H1 (cell line): ENCODE results near the gene INSYN1. TPM values are rescaled to one million over a fixed set of nuclear protein-coding genes. Genes with fewer than 3 reads are reported as not detected.

Experiments
- CTCF ChIA-PET: fragments of 300-600 bp; sonication (Branson Sonifier 250); formaldehyde crosslinking; loops from one replicate; lab custom pipeline; 2021; ENCODE audit not compliant: partially characterized antibody; lab: Charles Lee
- POLR2A ChIA-PET: fragments of 300-600 bp; sonication (Branson Sonifier 250); formaldehyde crosslinking; loops from one replicate; lab custom pipeline; 2021; ENCODE audit warnings: inconsistent platforms; ENCODE audit not compliant: partially characterized antibody; lab: Charles Lee
- DNase-seq, 2 experiments: peaks; one replicate each; pipeline versions ENCODE4 v3.0.0 to v3.0.0-alpha.2; 2010 to 2022; ENCODE audit warnings: low spot score in 2 of 2, low read depth in 1 of 2, mixed read lengths in 1 of 2
- FAIRE-seq: peaks from 2 replicates; lab custom pipeline; 2011; peaks lifted over from hg19 to GRCh38; lab: Jason Lieb, UNC
- H2AFZ ChIP-seq: 2 replicates; pipeline ENCODE4 v1.8.1; 2012; ENCODE audit warnings: low read length, inconsistent platforms
- H2AK5ac ChIP-seq: 2 replicates; pipeline ENCODE4 v1.6.1; 2013; ENCODE audit warnings: low read depth, low read length
- H2BK120ac ChIP-seq: replicated peaks from 2 replicates; pipeline ENCODE3; 2013; ENCODE audit warnings: low read depth, low read length, inconsistent platforms
- H2BK12ac ChIP-seq: 2 replicates; pipeline ENCODE4 v1.6.1; 2013; ENCODE audit warnings: low read depth, low read length
- H2BK15ac ChIP-seq: 2 replicates; pipeline ENCODE4 v1.6.1; 2013; ENCODE audit warnings: low read length
- H2BK20ac ChIP-seq: 2 replicates; pipeline ENCODE4 v1.6.1; 2013; ENCODE audit warnings: low read length
- H2BK5ac ChIP-seq: 2 replicates; pipeline ENCODE4 v1.6.1; 2013; ENCODE audit warnings: low read depth, low read length
- H3K14ac ChIP-seq: 2 replicates; pipeline ENCODE4 v1.6.1; 2013; ENCODE audit warnings: inconsistent platforms; ENCODE audit not compliant: insufficient read length
- H3K18ac ChIP-seq: 2 replicates; pipeline ENCODE4 v1.6.1; 2013; ENCODE audit warnings: low read length; ENCODE audit errors: extremely low read depth
- H3K23ac ChIP-seq: 2 replicates; pipeline ENCODE4 v1.6.1; 2013; ENCODE audit warnings: inconsistent platforms; ENCODE audit not compliant: insufficient read length
- H3K23me2 ChIP-seq: 2 replicates; pipeline ENCODE4 v1.6.1; 2013; ENCODE audit warnings: low read depth, low read length
- H3K27ac ChIP-seq: 2 replicates; pipeline ENCODE4 v1.6.1; 2011; ENCODE audit warnings: low read depth, low read length, inconsistent platforms
- H3K27me3 ChIP-seq, 4 experiments: replicated peaks in 1 of 4; 1 replicate in 1 of 4; 2 replicates in 3 of 4; pipeline versions ENCODE4 v1.6.1 to v1.8.1; 2011 to 2013; ENCODE audit warnings: low read length in 3 of 4, mild to moderate bottlenecking in 3 of 4, inconsistent platforms in 2 of 4, mixed read lengths in 2 of 4, moderate library complexity in 1 of 4; ENCODE audit not compliant: control insufficient read depth in 3 of 4, insufficient read depth in 3 of 4; ENCODE audit errors: extremely low read depth in 1 of 4
- H3K36me3 ChIP-seq, 4 experiments: 2 replicates each; pipeline versions ENCODE4 v1.6.1 to v1.8.1; 2011 to 2013; ENCODE audit warnings: mild to moderate bottlenecking in 4 of 4, low read length in 3 of 4, moderate library complexity in 2 of 4, control low read depth in 1 of 4, inconsistent platforms in 1 of 4; ENCODE audit not compliant: insufficient read depth in 4 of 4, control insufficient read depth in 2 of 4
- H3K4ac ChIP-seq: replicated peaks from 2 replicates; pipeline ENCODE3; 2013; ENCODE audit warnings: low read length, low read depth, mixed read lengths, inconsistent platforms; ENCODE audit not compliant: insufficient read length
- H3K4me1 ChIP-seq, 4 experiments: replicated peaks in 1 of 4; 1 replicate in 1 of 4; 2 replicates in 3 of 4; pipeline versions ENCODE4 v1.6.1 to v1.8.1; 2011 to 2013; ENCODE audit warnings: low read length in 3 of 4, inconsistent platforms in 2 of 4, mixed read lengths in 1 of 4; ENCODE audit not compliant: insufficient read depth in 4 of 4, control insufficient read depth in 3 of 4
- H3K4me2 ChIP-seq, 2 experiments: 2 replicates each; pipeline versions ENCODE4 v1.6.1 to v1.8.1; 2011 to 2013; ENCODE audit warnings: low read depth in 2 of 2, low read length in 2 of 2, control low read depth in 1 of 2, inconsistent platforms in 1 of 2, mild to moderate bottlenecking in 1 of 2; ENCODE audit not compliant: insufficient read depth in 1 of 2
- H3K4me3 ChIP-seq, 4 experiments: fragments of 200-600, 300-600 bp in 1 of 4; sonication (generic), shearing (Covaris generic), sonication (Bioruptor Twin) in 1 of 4; 2 replicates each; pipeline versions ENCODE4 v1.5.1 to v1.8.1; 2011 to 2016; ENCODE audit warnings: low read length in 4 of 4, low read depth in 3 of 4, control low read depth in 2 of 4, inconsistent platforms in 2 of 4, mild to moderate bottlenecking in 2 of 4, mixed read lengths in 1 of 4, moderate library complexity in 1 of 4; ENCODE audit not compliant: insufficient read depth in 2 of 4; ENCODE audit errors: extremely low read depth in 1 of 4
- H3K56ac ChIP-seq: replicated peaks from 2 replicates; pipeline ENCODE3; 2013; ENCODE audit warnings: low read depth, mild to moderate bottlenecking, mixed read lengths, low read length, inconsistent platforms; ENCODE audit not compliant: insufficient read length
- H3K79me1 ChIP-seq: 2 replicates; pipeline ENCODE4 v1.6.1; 2013; ENCODE audit warnings: low read depth, low read length, control low read depth
- H3K79me2 ChIP-seq, 2 experiments: 2 replicates each; pipeline versions ENCODE4 v1.6.1 to v1.8.1; 2012 to 2013; ENCODE audit warnings: low read length in 2 of 2, mild to moderate bottlenecking in 2 of 2, inconsistent platforms in 1 of 2; ENCODE audit not compliant: insufficient read depth in 2 of 2, control insufficient read depth in 1 of 2
- H3K9ac ChIP-seq, 4 experiments: replicated peaks in 1 of 4; 1 replicate in 1 of 4; 2 replicates in 3 of 4; pipeline versions ENCODE4 v1.6.1 to v1.8.1; 2011 to 2013; ENCODE audit warnings: low read depth in 3 of 4, low read length in 3 of 4, control low read depth in 2 of 4, mild to moderate bottlenecking in 2 of 4, moderate library complexity in 2 of 4, inconsistent platforms in 1 of 4; ENCODE audit errors: extremely low read depth in 1 of 4
- H3K9me3 ChIP-seq, 2 experiments: 2 replicates each; pipeline versions ENCODE4 v1.6.1 to v1.8.1; 2012 to 2013; ENCODE audit warnings: mild to moderate bottlenecking in 2 of 2, moderate library complexity in 2 of 2, control low read depth in 1 of 2, inconsistent platforms in 1 of 2, low read depth in 1 of 2, low read length in 1 of 2, mixed read lengths in 1 of 2; ENCODE audit not compliant: insufficient read depth in 2 of 2
- H4K20me1 ChIP-seq, 2 experiments: replicated peaks in 1 of 2; 2 replicates each; pipeline versions ENCODE3 to v1.8.1; 2011 to 2013; ENCODE audit warnings: inconsistent platforms in 2 of 2, low read length in 2 of 2, mild to moderate bottlenecking in 1 of 2; ENCODE audit not compliant: insufficient read depth in 2 of 2, control insufficient read depth in 1 of 2
- H4K5ac ChIP-seq: 2 replicates; pipeline ENCODE4 v1.6.1; 2013; ENCODE audit warnings: low read length, low read depth, mixed read lengths, inconsistent platforms; ENCODE audit not compliant: insufficient read length
- H4K8ac ChIP-seq: 2 replicates; pipeline ENCODE4 v1.8.0; 2013; ENCODE audit warnings: mild to moderate bottlenecking, moderate library complexity, low read length, inconsistent platforms; ENCODE audit not compliant: insufficient read depth; ENCODE audit errors: extremely low read depth
- H4K91ac ChIP-seq: replicated peaks from 2 replicates; pipeline ENCODE3; 2013; ENCODE audit warnings: low read length, mixed read lengths, inconsistent platforms; ENCODE audit not compliant: insufficient read length
- GTF2F1 ChIP-seq: IDR thresholded peaks from 2 replicates; pipeline ENCODE4 v1.6.1; 2012; ENCODE audit warnings: low read depth, low read length, improper control_type of control experiment, borderline replicate concordance
- HDAC2 ChIP-seq, 2 experiments: fragments of 300-600 bp in 1 of 2; sonication (generic) in 1 of 2; IDR thresholded peaks; 2 replicates each; pipeline ENCODE4 v1.6.1; 2011 to 2012; ENCODE audit warnings: low read depth in 2 of 2, low read length in 2 of 2, mild to moderate bottlenecking in 2 of 2, moderate library complexity in 2 of 2, borderline replicate concordance in 1 of 2, inconsistent platforms in 1 of 2
- SIN3A ChIP-seq, 2 experiments: IDR thresholded peaks in 1 of 2; conservative IDR thresholded peaks in 1 of 2; 2 replicates each; pipeline ENCODE4 v1.6.1; 2011 to 2012; ENCODE audit warnings: low read length in 2 of 2, improper control_type of control experiment in 1 of 2, low read depth in 1 of 2, mild to moderate bottlenecking in 1 of 2
- SP4 ChIP-seq: IDR thresholded peaks from 2 replicates; pipeline ENCODE4 v1.6.1; 2012; ENCODE audit warnings: low read length, inconsistent platforms
- SRF ChIP-seq: IDR thresholded peaks from 2 replicates; pipeline ENCODE4 v1.6.1; 2011; ENCODE audit warnings: mild to moderate bottlenecking, low read depth, low read length, moderate library complexity
- TAF1 ChIP-seq: IDR thresholded peaks from 2 replicates; pipeline ENCODE4 v1.6.1; 2011; ENCODE audit warnings: mild to moderate bottlenecking, low read depth, low read length
- TCF12 ChIP-seq: IDR thresholded peaks from 2 replicates; pipeline ENCODE4 v1.6.1; 2011; ENCODE audit warnings: low read depth, mild to moderate bottlenecking, low read length
- YY1 ChIP-seq: IDR thresholded peaks from 2 replicates; pipeline ENCODE4 v1.6.1; 2011; ENCODE audit warnings: low read depth, mild to moderate bottlenecking, low read length
- WGBS, 2 experiments: shearing (Covaris generic) in 1 of 2; methylation state at CpG; one replicate each; pipeline versions ENCODE4 v1.1.6 to v1.1.7; 2013 to 2015; ENCODE audit warnings: low lambda C conversion rate in 2 of 2, mixed read lengths in 2 of 2, inconsistent platforms in 1 of 2, low coverage in 1 of 2, missing lambda C conversion rate in 1 of 2; ENCODE audit not compliant: insufficient replicate concordance in 2 of 2, insufficient coverage in 1 of 2, insufficient read length in 1 of 2; ENCODE audit errors: extremely low coverage in 1 of 2, missing lambda C conversion rate in 1 of 2; 5-methylcytosine and 5-hydroxymethylcytosine counted together
- polyA plus RNA-seq, 7 experiments: library from polyadenylated mRNA; depleted of rRNA in 3 of 7; stranded (reverse) in 5 of 7; unstranded in 2 of 7; fragments of >200 nt in 5 of 7; fragments of 200-250 nt in 2 of 7; gene quantifications; 1 replicate in 5 of 7; 2 replicates in 1 of 7; 4 replicates in 1 of 7; pipeline versions ENCODE4 v1.2.1 to v1.2.3, GENCODE V29; 2011 to 2013; ENCODE audit warnings: missing spikeins in 2 of 7, mixed read lengths in 2 of 7
- total RNA-seq: library from RNA; stranded (reverse); fragmentation: NEBNext Ultra II Directional; extraction: Animal tissue kit (Norgen Biotek cat#: 25700); gene quantifications from 2 replicates; pipeline ENCODE4 v1.2.1, GENCODE V29; 2021
- TF ChIP-seq, protein P1 (sequence below): IDR thresholded peaks from 2 replicates; pipeline ENCODE4 v1.6.1; 2011; ENCODE audit warnings: low read depth, mild to moderate bottlenecking, low read length; ENCODE audit not compliant: insufficient read depth

Gene INSYN1
- total and polyA plus RNA-seq, 2 of the 8 experiments (the other 6 are each of a cell fraction or from before 2014, with no cell fraction given), result 7.2 to 10.2 TPM

DNA sequence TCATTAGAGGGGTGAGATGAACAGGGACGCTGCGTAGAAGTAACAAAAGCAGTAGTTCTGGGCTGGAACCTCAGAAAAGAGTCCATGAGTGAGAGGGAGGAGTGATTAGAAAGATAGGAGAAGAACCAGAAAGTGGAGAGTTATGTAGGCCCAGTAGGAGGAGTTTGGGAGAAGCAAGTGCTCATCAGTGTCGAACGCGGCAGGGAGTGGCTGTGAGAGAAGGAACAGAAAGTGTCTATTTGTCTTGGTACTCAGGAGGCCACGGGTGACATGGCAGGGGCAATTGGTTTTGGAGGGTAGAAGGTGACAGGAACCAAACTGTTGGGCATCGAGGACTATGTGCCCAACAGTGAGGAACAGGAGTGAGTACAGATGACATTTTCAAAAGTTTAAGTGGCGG lies 1.3 kb upstream of the INSYN1 start:
- DNase-seq (no peak), FAIRE-seq (no peak)
- no peak for TF ChIP-seq GTF2F1
- TF ChIP-seq, protein P1, sequence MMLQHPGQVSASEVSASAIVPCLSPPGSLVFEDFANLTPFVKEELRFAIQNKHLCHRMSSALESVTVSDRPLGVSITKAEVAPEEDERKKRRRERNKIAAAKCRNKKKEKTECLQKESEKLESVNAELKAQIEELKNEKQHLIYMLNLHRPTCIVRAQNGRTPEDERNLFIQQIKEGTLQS, result no peak
- no peak for TF ChIP-seq TAF1
- TF ChIP-seq SP4, result no peak
- TF ChIP-seq YY1, result no peak
- TF ChIP-seq TCF12, result no peak
- TF ChIP-seq SIN3A (conservative IDR thresholded peaks at IDR 0.05 in 1 of 2, IDR thresholded peaks at IDR 0.05 in 1 of 2; ENCODE audit: low read depth in 1 of 2, low read length in 2 of 2), result no peak
- TF ChIP-seq SRF, result no peak
- no peak for TF ChIP-seq HDAC2 (IDR thresholded peaks at IDR 0.05; ENCODE audit: borderline replicate concordance in 1 of 2, low read depth in 2 of 2, low read length in 2 of 2)

More for the DNA sequence above, 1.3 kb upstream of the INSYN1 start:
- Histone ChIP-seq H3K9me3 (no peaks in the 10 kb centered on the region), H3K9ac (no peak overlapping the region), H3K23ac (no peak overlapping the region), H2BK120ac (peak overlapping the region; percentile 38), H4K5ac (no peak overlapping the region), H3K18ac (peak overlapping the region; percentile 56; the same call in 1 of the 2 replicates), H2AFZ (no peak overlapping the region), H3K27ac (no peak overlapping the region), H3K4me2 (peak overlapping the region; percentile 85 to 91; a peak in 2 of 4 replicates), H3K56ac (peak overlapping the region; percentile 7), H3K4me1 (peaks cover 11 to 19% (median 14%) of the 10 kb centered on the region in 4 experiments), H3K4me3 (peak overlapping the region in 1 of 4 experiments; percentile 87; a peak in 1 of 8 replicates), H3K79me1 (no peaks in the 10 kb centered on the region), H4K91ac (peak overlapping the region; percentile 98), H3K14ac (no peak overlapping the region), H2BK15ac (no peak overlapping the region; the same call in 1 of the 2 replicates), H4K20me1 (no peaks in the 10 kb centered on the region), H3K27me3 (peaks cover 0 to 24% (median 13%) of the 10 kb centered on the region in 4 experiments; a peak in 6 of 7 replicates), H4K8ac (no peak overlapping the region), H3K36me3 (no peaks in the 10 kb centered on the region), H3K23me2 (peaks cover 16% of the 10 kb centered on the region; the same call in 1 of the 2 replicates), H2BK5ac (peak overlapping the region; percentile 1; the same call in 1 of the 2 replicates), H2BK20ac (peak overlapping the region; percentile 86; the same call in 1 of the 2 replicates), H2BK12ac (peak overlapping the region; percentile 52; the same call in 1 of the 2 replicates), H3K4ac (no peak overlapping the region), H2AK5ac (no peak overlapping the region), H3K79me2 (no peaks in the 10 kb centered on the region)
- WGBS, 2 experiments, result 81% methylated on average over 8 of the region's 8 CpGs; no CpG with 5 or more reads in 1 of the 2 experiments
- ChIA-PET POLR2A (interaction anchor here (0.9 to 1.4 kb wide), 8 partner anchors 9 to 168 kb away, joined by 3 to 6 read pairs (median 4); no protein-coding TSS in a partner anchor), CTCF (interaction anchor here (1.0 to 9.4 kb wide), 5 partner anchors 13 to 50 kb away, joined by 4 to 45 read pairs (median 4); no protein-coding TSS in a partner anchor)
